Hepatocyte (in vitro differentiated cells): ENCODE measurements around the gene MGME1.

Experiments used
- CTCF ChIP-seq: fragments of 200-600 bp; sonication (generic); IDR thresholded peaks from 2 replicates; pipeline ENCODE4 v1.5.1; 2016; ENCODE audit warnings: antibody characterized with exemption, mild to moderate bottlenecking; ENCODE audit not compliant: poor library complexity
- EZH2 ChIP-seq: fragments of 200-600 bp; sonication (generic); IDR thresholded peaks from 2 replicates; pipeline ENCODE4 v1.6.1; 2016; ENCODE audit warnings: antibody characterized with exemption, mild to moderate bottlenecking, borderline replicate concordance

DNA sequence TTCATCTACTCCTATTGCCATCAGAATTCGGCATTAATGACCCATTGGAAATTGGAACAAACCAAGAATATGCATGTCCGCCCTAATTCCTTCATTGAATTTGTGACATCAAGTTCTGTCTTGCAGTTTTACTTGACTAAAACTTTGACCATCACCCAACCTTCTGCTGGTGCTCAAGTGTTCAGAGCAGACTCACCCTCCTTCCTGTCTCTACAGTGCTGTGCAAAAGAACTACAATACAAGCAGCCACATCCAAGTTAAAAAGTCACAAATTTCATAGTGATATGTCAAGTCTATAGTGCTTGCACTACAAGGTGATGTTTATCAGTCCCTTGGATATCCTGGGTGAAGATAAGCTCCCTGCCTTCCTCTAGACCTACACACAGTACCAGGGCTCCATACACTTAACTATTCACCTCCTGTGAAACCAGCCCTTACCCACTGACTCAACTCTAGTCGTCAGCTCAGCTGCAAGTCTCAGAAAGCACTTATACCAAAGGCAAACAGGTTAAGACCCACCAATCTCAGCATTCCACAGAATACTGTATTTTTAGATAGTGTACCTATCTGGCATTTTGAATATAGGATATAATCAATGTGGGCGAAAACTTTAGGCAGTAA lies 23.9 kb upstream of the MGME1 start:
- no peak for TF ChIP-seq EZH2
- TF ChIP-seq CTCF = no peak
